Measurements from ENCODE around the gene SLC6A17. TPM values are rescaled to one million over a fixed set of nuclear protein-coding genes. Genes with fewer than 3 reads are reported as not detected.
A peak's percentile ranks its signal among the peaks of the same experiment; 100 is the strongest.

SLC6A17 gene
- total RNA-seq, result 0.11 TPM

DNA sequence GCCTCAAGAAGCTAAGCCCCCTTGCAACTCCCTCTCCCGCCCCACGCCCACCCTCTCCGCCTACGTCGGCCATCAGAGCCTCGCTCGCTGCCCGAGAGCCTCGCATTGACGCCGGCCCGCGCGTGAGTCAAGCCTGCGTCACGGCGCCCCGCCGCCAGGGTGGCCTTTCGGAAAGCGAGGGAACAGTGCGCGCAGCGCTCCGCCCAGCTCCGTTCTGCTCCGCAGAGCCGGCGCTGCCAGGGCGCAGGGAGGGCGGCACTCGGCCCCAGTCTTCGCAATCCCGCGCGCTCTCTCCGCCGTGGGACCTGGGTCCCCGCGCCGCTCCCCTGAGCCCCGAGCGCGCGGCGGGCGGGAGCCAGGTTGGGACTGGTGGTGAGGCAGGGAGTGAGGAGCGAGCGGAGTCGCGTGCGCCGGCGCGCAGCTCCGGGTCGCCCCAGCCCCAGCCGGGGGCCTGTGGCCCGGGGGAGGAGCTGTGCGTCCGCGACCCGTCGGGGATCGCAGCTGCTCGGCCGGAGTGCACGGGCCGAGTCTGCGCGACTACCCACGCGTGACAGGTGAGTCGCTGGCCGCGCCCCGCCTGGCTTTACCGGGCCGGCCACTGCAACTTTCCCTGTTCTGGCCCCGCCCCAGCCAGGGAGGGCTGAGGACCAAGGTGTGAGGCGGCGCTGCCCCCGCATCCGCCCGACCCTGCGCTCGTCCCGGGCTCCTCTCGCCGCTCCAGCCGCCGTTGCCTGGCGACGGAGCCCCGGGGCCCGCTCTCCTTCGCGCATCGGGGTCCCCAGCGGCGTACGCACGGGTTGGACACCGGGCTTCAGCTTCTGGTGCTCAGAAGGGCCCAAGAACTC is at the start of gene SLC6A17:
Gene SLC6A17, plus strand, starts transcription at position 165 of the 845 bp plus-strand sequence. CDS start 16,436 bp downstream, outside the sequence.
- H3K4me3 ChIP-seq, result peak within 1 kb of the TSS; percentile 43 to 50
- no peak within 1 kb of the TSS for H3K27ac ChIP-seq
- TF ChIP-seq, protein P1, sequence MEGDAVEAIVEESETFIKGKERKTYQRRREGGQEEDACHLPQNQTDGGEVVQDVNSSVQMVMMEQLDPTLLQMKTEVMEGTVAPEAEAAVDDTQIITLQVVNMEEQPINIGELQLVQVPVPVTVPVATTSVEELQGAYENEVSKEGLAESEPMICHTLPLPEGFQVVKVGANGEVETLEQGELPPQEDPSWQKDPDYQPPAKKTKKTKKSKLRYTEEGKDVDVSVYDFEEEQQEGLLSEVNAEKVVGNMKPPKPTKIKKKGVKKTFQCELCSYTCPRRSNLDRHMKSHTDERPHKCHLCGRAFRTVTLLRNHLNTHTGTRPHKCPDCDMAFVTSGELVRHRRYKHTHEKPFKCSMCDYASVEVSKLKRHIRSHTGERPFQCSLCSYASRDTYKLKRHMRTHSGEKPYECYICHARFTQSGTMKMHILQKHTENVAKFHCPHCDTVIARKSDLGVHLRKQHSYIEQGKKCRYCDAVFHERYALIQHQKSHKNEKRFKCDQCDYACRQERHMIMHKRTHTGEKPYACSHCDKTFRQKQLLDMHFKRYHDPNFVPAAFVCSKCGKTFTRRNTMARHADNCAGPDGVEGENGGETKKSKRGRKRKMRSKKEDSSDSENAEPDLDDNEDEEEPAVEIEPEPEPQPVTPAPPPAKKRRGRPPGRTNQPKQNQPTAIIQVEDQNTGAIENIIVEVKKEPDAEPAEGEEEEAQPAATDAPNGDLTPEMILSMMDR (IDR thresholded peaks at IDR 0.05), result no peak
- peaks cover 7% of the 10 kb centered on the region for H3K27me3 ChIP-seq
- peaks cover 0 to 3% of the 10 kb centered on the region in 2 donors for H3K4me1 ChIP-seq
- H3K9me3 ChIP-seq, result no peaks in the 10 kb centered on the region
- no peak for DNase-seq (ENCODE audit: low spot score in 2 of 2)
- H3K36me3 ChIP-seq, result no peaks in the 10 kb centered on the region
- intact Hi-C loops (cut with DNase I), result no loop called here

DNA sequence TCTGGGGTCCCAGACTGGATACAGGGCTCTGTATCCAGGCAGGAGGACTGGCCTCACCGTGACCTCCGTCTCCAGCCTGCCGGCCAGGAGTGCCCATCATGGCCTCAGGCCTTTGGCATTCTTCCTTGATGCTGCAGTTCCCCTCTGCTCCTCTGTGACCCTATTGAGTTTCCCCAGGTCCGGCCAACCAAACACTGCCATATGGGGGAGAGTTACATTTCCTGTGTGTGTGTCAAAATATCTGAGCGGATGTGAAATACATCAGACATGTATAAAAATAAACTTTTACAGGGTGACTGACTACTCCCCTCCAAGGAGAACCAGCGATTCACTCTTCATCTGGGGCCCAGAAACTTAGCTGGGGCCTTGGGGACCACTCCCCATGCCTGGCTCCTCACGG is 48.2 kb upstream of the SLC6A17 start:
- intact Hi-C loops (cut with DNase I), result no loop called here
- H3K4me3 ChIP-seq, result no peak overlapping the region

DNA sequence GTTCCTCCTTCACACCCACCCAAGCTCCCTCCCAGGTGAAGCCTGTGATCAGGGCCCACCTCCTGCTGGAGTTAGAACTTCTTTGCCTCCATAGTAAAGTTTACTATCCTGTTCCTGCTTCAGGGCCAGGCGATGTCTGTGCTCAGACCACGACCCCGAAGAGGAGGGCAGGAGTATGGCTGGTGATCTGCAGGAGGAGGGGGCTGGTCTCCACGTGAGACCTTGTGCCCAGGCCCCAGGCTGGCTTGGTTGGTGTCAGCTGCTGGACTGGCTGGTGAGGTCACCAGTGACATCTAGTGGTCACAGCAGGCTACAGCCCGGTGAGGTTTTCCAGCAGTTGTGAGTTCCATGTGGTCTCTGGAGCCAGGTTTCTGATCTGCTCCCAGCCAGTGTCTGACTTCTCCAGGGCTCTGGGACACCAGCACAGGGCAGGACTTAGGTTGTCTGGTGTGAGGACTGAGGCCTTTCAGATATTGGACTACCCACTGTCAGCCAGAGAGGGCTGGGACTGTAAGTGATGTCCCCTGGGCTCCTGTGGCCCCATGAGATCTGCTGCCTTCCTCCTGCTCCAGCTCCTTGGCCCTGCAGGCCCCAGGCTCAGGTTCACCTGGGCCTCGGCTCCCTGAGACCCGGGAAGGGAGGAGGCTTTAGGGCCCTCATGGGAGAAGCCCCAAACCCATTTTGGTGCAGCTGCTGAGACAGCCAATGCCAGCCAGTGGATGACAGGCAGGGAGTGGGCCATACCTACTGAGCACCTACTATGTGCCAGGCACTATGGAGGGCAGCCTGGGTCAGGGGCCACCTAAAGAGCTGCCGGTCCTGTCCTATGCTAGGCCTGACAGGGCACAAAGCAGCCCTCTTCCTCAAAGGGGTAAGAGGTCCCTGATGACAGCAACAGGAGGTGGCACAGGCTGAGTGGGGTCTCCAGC is 44.0 kb upstream of the SLC6A17 start:
- Histone ChIP-seq H3K4me1 (no peaks in the 10 kb centered on the region), H3K27ac (no peak overlapping the region), H3K9me3 (no peaks in the 10 kb centered on the region), H3K27me3 (no peaks in the 10 kb centered on the region), H3K4me3 (no peak overlapping the region), H3K36me3 (no peaks in the 10 kb centered on the region)
- DNase-seq (ENCODE audit: low spot score in 2 of 2), result peak in 1 of 2 donors; percentile 78
- TF ChIP-seq, protein P1 (IDR thresholded peaks at IDR 0.05), result peak; percentile 73 to 95 (median 95)
- intact Hi-C loops (cut with DNase I), result loop anchor here (1.0 kb wide), 3 partner anchors 18 to 77 kb away; no protein-coding TSS in a partner anchor

More for the DNA sequence above, 48.2 kb upstream of the SLC6A17 start:
- Histone ChIP-seq H3K27me3 (no peaks in the 10 kb centered on the region), H3K27ac (no peak overlapping the region), H3K4me1 (no peaks in the 10 kb centered on the region), H3K9me3 (no peaks in the 10 kb centered on the region), H3K36me3 (no peaks in the 10 kb centered on the region)
- TF ChIP-seq, protein P1 (IDR thresholded peaks at IDR 0.05), result no peak
- DNase-seq (ENCODE audit: low spot score in 2 of 2), result no peak

DNA sequence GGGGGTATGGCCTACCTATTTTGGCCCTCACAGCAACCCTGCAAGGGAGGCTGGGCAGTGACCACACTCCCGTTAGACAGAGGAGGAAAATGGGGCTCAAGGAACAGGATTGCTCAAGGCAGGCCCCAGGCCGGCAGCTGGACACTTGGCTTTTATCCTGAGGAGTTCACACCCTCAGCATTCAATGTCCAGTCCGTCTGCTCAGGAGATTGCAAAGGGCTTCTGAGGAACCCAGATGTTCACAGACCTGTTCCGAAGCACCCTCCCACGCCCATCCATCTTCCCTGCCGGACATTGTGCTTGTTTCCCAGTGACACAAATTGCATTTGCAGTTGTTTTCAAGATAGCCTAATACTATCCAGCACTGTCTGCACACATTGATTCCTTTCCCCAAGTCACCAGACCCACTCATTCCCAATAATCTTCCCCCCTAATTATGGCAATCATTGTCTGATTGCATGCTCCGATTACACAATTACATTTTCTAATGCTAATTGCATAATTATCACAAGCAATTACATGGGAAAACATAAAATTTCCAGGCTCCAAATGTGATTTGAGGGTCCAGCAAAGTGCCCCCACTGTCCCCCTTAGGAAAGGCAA is 42.3 kb upstream of the SLC6A17 start:
- H3K27ac ChIP-seq, result no peak overlapping the region
- intact Hi-C loops (cut with DNase I), result no loop called here

DNA sequence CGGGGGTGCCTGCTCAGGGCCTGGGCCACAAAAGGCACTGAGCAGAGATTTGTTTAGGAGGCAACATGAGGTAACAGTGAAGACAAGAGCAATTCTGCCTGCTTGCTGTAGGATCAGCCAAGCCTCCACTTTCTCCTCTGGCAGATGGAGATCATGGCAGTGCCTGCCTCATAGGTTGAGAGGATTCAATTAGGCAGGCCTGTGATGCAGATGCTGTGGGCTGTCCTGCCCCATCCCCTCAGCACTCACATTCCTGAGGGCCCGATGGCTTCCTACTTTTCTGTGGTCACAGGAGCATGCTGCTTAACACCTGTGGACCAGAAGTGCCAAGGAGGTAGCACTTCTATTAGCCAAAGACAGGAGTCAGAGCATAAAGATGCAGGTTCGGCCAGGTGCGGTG is 39.2 kb upstream of the SLC6A17 start:
- Histone ChIP-seq H3K27ac (no peak overlapping the region), H3K4me3 (no peak overlapping the region), H3K9me3 (no peaks in the 10 kb centered on the region), H3K4me1 (no peaks in the 10 kb centered on the region), H3K36me3 (no peaks in the 10 kb centered on the region), H3K27me3 (no peaks in the 10 kb centered on the region)
- no peak for DNase-seq (ENCODE audit: low spot score in 2 of 2)
- intact Hi-C loops (cut with DNase I), result no loop called here
- TF ChIP-seq, protein P1 (IDR thresholded peaks at IDR 0.05), result no peak

More for the DNA sequence above, 42.3 kb upstream of the SLC6A17 start:
- Histone ChIP-seq H3K4me1 (no peaks in the 10 kb centered on the region), H3K9me3 (no peaks in the 10 kb centered on the region), H3K27me3 (no peaks in the 10 kb centered on the region), H3K4me3 (no peak overlapping the region), H3K36me3 (no peaks in the 10 kb centered on the region)
- no peak for DNase-seq (ENCODE audit: low spot score in 2 of 2)
- TF ChIP-seq, protein P1 (IDR thresholded peaks at IDR 0.05), result no peak

Measured in ascending aorta (tissue), 2 donors.